Panc1 (cell line): ENCODE results near the gene DPEP2NB. TPM values are rescaled to one million over a fixed set of nuclear protein-coding genes. Genes with fewer than 3 reads are reported as not detected.

Experiments used
- ATAC-seq: fragments of 200-7000 bp; cut with Tn5 transposase; 2 replicates; pipeline ENCODE4 v1.9.1; 2020; ENCODE audit warnings: mild to moderate bottlenecking, moderate library complexity
- BruUV-seq: library from RNA; stranded (reverse); fragments of 400-500 nt; replicated peaks from 2 replicates; lab custom pipeline; 2021; lab: Mats Ljungman, UMichigan
- CTCF ChIA-PET: fragments of 300-600 bp; sonication (Branson Sonifier 250); formaldehyde crosslinking; loops from one replicate; lab custom pipeline; 2022; ENCODE audit warnings: antibody characterized with exemption; lab: Charles Lee
- POLR2A ChIA-PET: fragments of 300-600 bp; sonication (Branson Sonifier 250); formaldehyde crosslinking; loops from one replicate; lab custom pipeline; 2022; ENCODE audit warnings: antibody characterized with exemption; lab: Charles Lee
- DNase-seq: peaks from one replicate; pipeline ENCODE4 v3.0.0-alpha.2; 2010; ENCODE audit warnings: low read depth, low spot score
- H3K27ac ChIP-seq: 2 replicates; pipeline ENCODE4 v1.5.1; 2011; ENCODE audit warnings: mild to moderate bottlenecking, low read length, inconsistent platforms
- H3K27me3 ChIP-seq: fragments of 200-500 bp; sonication (Bioruptor generic); 2 replicates; pipeline ENCODE4 v1.6.0; 2014; ENCODE audit warnings: low read length, inconsistent platforms; ENCODE audit not compliant: control insufficient read depth, insufficient read depth
- H3K36me3 ChIP-seq: fragments of 200-500 bp; sonication (Bioruptor generic); 2 replicates; pipeline ENCODE4 v1.5.1; 2014; ENCODE audit warnings: inconsistent platforms, mild to moderate bottlenecking, low read length, moderate library complexity; ENCODE audit not compliant: control insufficient read depth, insufficient read depth
- H3K4me1 ChIP-seq: 2 replicates; pipeline ENCODE4 v1.5.1; 2011; ENCODE audit warnings: inconsistent platforms, mild to moderate bottlenecking, low read length, moderate library complexity; ENCODE audit not compliant: control insufficient read depth, insufficient read depth
- H3K4me3 ChIP-seq, 2 experiments: 2 replicates each; pipeline ENCODE4 v1.5.1; 2011 to 2012; ENCODE audit warnings: low read depth in 2 of 2, low read length in 2 of 2, mild to moderate bottlenecking in 2 of 2, inconsistent platforms in 1 of 2, moderate library complexity in 1 of 2
- H3K9me3 ChIP-seq: fragments of 200-500 bp; sonication (Bioruptor generic); 2 replicates; pipeline ENCODE4 v1.5.1; 2014; ENCODE audit warnings: low read depth, mild to moderate bottlenecking, inconsistent platforms, low read length, moderate library complexity; ENCODE audit not compliant: control insufficient read depth, insufficient read depth
- POLR2AphosphoS5 ChIP-seq: IDR thresholded peaks from 2 replicates; pipeline ENCODE4 v1.6.1; 2012; ENCODE audit warnings: mild to moderate bottlenecking, low read depth, low read length, moderate library complexity
- SIN3A ChIP-seq: IDR thresholded peaks from 2 replicates; pipeline ENCODE4 v1.6.1; 2012; ENCODE audit warnings: low read depth, mild to moderate bottlenecking, low read length, moderate library complexity, borderline replicate concordance; ENCODE audit not compliant: insufficient read depth
- TCF7L2 ChIP-seq: IDR thresholded peaks from 2 replicates; pipeline ENCODE4 v1.6.1; 2011; ENCODE audit warnings: mild to moderate bottlenecking, low read depth, low read length, inconsistent platforms
- in situ Hi-C: cut with HindIII; loops from 2 replicates; pipeline ENCODE4 v1.10.0; 2016; ENCODE audit warnings: low sequenced_read_pairs, low pct_unique_long_range_greater_than_20kb
- intact Hi-C: fragments of 100-400 bp; cut with micrococcal nuclease; formaldehyde crosslinking; loops from one replicate; pipeline ENCODE4 v1.10.0; 2022; ENCODE audit not compliant: unreplicated experiment
- total RNA-seq: library from RNA; stranded (reverse); gene quantifications from one replicate; pipeline ENCODE4 v1.2.1, GENCODE V29; 2021; ENCODE audit not compliant: unreplicated experiment
- TF ChIP-seq, protein P1 (sequence below): fragments of 450-650 bp; IDR thresholded peaks from 2 replicates; pipeline ENCODE4 v1.5.1; 2017; ENCODE audit warnings: mild to moderate bottlenecking
- TF ChIP-seq, protein P2 (sequence below), 2 experiments: IDR thresholded peaks; 2 replicates each; pipeline ENCODE4 v1.6.1; 2011 to 2012; ENCODE audit warnings: low read depth in 2 of 2, control low read depth in 1 of 2, low read length in 1 of 2, mild to moderate bottlenecking in 1 of 2, moderate library complexity in 1 of 2; ENCODE audit not compliant: insufficient read depth in 1 of 2

DPEP2NB gene
- total RNA-seq, 1 experiment from 2014 or later, result not detected

DNA sequence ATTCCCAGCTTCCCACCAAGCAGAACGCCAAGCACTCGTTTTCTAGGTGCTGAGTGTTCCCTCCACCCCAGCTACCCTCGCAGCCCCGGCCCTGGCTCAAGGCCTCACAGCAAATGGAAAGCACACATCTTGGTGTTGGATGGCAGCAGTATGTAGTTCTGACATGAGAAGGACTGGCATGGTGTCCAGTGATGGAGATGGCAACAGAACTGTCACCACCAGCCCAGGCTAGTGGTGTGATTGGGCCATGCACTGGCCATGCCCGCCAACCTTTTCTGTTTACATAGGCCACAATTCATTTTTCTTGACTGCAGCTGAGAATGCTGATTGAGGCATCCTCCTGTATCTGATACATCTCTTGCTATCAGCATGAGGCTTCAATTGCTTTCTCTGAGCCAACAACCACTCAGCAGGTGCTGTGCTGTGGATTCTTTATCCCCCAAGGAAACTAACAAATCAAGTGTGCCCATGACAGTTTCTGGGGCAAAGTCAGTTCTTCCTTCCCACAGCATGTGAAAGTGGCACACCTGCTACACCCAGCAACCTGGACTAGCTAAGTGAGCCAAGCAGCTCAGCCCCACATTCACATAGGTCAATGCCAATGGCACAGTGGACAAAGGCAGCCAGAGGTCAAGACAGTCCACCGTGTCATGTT lies 51.1 kb downstream of the DPEP2NB start:
- Histone ChIP-seq H3K27ac (no peak overlapping the region), H3K36me3 (no peaks in the 10 kb centered on the region; the same call in 1 of the 2 replicates), H3K4me3 (no peak overlapping the region), H3K4me1 (peaks cover 15% of the 10 kb centered on the region), H3K9me3 (no peaks in the 10 kb centered on the region), H3K27me3 (no peaks in the 10 kb centered on the region)
- CTCF ChIA-PET, result no interaction called here
- in situ Hi-C loops (no loop called here), intact Hi-C loops (no loop called here)
- ATAC-seq (no peak), DNase-seq (no peak)
- TF ChIP-seq, protein P1, sequence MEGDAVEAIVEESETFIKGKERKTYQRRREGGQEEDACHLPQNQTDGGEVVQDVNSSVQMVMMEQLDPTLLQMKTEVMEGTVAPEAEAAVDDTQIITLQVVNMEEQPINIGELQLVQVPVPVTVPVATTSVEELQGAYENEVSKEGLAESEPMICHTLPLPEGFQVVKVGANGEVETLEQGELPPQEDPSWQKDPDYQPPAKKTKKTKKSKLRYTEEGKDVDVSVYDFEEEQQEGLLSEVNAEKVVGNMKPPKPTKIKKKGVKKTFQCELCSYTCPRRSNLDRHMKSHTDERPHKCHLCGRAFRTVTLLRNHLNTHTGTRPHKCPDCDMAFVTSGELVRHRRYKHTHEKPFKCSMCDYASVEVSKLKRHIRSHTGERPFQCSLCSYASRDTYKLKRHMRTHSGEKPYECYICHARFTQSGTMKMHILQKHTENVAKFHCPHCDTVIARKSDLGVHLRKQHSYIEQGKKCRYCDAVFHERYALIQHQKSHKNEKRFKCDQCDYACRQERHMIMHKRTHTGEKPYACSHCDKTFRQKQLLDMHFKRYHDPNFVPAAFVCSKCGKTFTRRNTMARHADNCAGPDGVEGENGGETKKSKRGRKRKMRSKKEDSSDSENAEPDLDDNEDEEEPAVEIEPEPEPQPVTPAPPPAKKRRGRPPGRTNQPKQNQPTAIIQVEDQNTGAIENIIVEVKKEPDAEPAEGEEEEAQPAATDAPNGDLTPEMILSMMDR, result no peak
- TF ChIP-seq, protein P2, sequence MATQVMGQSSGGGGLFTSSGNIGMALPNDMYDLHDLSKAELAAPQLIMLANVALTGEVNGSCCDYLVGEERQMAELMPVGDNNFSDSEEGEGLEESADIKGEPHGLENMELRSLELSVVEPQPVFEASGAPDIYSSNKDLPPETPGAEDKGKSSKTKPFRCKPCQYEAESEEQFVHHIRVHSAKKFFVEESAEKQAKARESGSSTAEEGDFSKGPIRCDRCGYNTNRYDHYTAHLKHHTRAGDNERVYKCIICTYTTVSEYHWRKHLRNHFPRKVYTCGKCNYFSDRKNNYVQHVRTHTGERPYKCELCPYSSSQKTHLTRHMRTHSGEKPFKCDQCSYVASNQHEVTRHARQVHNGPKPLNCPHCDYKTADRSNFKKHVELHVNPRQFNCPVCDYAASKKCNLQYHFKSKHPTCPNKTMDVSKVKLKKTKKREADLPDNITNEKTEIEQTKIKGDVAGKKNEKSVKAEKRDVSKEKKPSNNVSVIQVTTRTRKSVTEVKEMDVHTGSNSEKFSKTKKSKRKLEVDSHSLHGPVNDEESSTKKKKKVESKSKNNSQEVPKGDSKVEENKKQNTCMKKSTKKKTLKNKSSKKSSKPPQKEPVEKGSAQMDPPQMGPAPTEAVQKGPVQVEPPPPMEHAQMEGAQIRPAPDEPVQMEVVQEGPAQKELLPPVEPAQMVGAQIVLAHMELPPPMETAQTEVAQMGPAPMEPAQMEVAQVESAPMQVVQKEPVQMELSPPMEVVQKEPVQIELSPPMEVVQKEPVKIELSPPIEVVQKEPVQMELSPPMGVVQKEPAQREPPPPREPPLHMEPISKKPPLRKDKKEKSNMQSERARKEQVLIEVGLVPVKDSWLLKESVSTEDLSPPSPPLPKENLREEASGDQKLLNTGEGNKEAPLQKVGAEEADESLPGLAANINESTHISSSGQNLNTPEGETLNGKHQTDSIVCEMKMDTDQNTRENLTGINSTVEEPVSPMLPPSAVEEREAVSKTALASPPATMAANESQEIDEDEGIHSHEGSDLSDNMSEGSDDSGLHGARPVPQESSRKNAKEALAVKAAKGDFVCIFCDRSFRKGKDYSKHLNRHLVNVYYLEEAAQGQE (IDR thresholded peaks at IDR 0.05; ENCODE audit: insufficient read depth in 1 of 2, low read depth in 2 of 2, low read length in 1 of 2), result no peak
- TF ChIP-seq POLR2AphosphoS5, result no peak
- no peak for TF ChIP-seq TCF7L2
- no peak for TF ChIP-seq SIN3A
- POLR2A ChIA-PET, result interaction anchor here (0.6 kb wide), 1 partner anchor 21 kb away, joined by 3 read pairs; the partner anchor contains the start of gene LCAT
- no TSS peak for BruUV-seq

DNA sequence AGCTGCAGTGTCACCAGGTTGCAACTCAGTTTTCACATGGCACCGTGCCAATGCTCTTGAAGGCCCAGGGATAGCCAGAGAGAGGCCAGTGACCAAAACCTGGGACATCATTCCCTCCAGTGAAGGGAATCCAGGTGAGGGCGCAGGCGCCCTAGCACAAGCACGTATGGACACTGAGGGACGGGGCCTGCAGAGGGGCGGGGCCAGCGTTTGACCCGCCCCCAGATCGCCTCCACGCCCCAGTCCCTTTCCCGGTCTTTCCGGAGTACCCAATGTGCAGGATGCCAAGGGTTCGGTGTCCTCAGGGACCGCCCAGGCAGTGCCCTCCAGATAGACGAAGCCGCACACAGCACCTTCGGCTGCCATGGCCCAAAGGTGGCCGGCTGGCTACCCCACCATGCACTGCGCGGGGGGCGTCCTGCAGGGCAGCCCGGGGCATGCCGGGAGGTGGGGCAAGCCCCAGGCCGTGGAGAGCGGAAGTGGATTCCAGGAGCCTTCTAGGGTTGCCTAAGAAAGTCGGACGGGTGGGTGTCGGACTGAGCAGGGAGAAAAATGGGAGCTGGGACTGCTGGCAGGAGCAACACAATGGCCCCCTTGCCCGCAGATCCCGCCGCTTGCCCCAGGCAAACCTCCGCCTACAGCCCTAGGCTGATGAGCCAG lies 51.9 kb downstream of the DPEP2NB start:
- TF ChIP-seq, protein P2 (IDR thresholded peaks at IDR 0.05; ENCODE audit: insufficient read depth in 1 of 2, low read depth in 2 of 2, low read length in 1 of 2), result no peak
- TF ChIP-seq TCF7L2 (no peak), POLR2AphosphoS5 (no peak), SIN3A (no peak)
- TF ChIP-seq, protein P1, result no peak
- BruUV-seq, result no TSS peak
- peaks cover 15% of the 10 kb centered on the region for H3K4me1 ChIP-seq
- ChIA-PET CTCF (no interaction called here), POLR2A (interaction anchor here (0.6 kb wide), 1 partner anchor 20 kb away, joined by 3 read pairs; the partner anchor contains the start of gene LCAT)
- intact Hi-C loops, result no loop called here
- ATAC-seq (no peak), DNase-seq (no peak)
- no peaks in the 10 kb centered on the region for H3K9me3 ChIP-seq
- no peaks in the 10 kb centered on the region for H3K27me3 ChIP-seq
- no peak overlapping the region for H3K27ac ChIP-seq
- no peaks in the 10 kb centered on the region; the same call in 1 of the 2 replicates for H3K36me3 ChIP-seq
- in situ Hi-C loops, result no loop called here
- H3K4me3 ChIP-seq, result no peak overlapping the region
